ENCODE results near the gene MTARC1.

Gene MTARC1

DNA sequence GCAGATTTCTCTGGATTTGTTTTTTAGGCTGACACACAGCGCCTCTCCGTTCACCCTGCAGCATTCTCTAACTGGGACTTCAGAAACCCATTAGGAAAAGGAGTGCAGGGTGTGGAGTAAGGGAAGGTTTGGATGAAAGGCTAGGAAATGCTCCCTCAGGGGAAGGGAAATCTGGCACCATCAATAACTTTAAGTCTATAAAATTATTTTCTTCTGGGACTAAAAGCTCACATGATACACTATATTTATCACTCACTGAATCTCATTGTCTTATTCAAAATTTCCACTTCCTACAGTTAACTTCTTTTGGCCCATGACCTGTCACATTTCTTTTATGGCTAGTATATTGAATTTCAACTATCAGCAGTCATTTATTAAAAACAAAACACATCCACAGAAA, 46.7 kb downstream of the MTARC1 start:
- DNase-seq (ENCODE audit: low read depth, low spot score), result no peak

- no peak for DNase-seq (ENCODE audit: low read depth, low spot score)
Measured at GRCh38 chr1:220834155-220834870, 47.6 kb downstream of the MTARC1 start.

All from astrocyte of the hippocampus (primary cell).